Measurements from ENCODE around the gene JAKMIP1.

The JAKMIP1 gene

GRCh38 chr4:6054162-6054922 is 146.0 kb downstream of the JAKMIP1 start:
- no peak for TF ChIP-seq ZNF274 (IDR thresholded peaks at IDR 0.05; ENCODE audit: low read depth, low read length)
- no peak overlapping the region for H3K4me3 ChIP-seq (ENCODE audit: low read length)

- TF ChIP-seq ZNF274 (IDR thresholded peaks at IDR 0.05; ENCODE audit: low read depth, low read length) = no peak
- H3K4me3 ChIP-seq (ENCODE audit: low read length) = no peak overlapping the region
Observed at GRCh38 chr4:6052679-6053078, 147.7 kb downstream of the JAKMIP1 start.

- TF ChIP-seq ZNF274 (IDR thresholded peaks at IDR 0.05; ENCODE audit: low read depth, low read length) = no peak
- no peak overlapping the region for H3K4me3 ChIP-seq (ENCODE audit: low read length)
Observed at GRCh38 chr4:6050551-6050950, 149.8 kb downstream of the JAKMIP1 start.

GRCh38 chr4:6049985-6050384 is 150.4 kb downstream of the JAKMIP1 start:
- H3K4me3 ChIP-seq (ENCODE audit: low read length) = no peak overlapping the region
- no peak for TF ChIP-seq ZNF274 (IDR thresholded peaks at IDR 0.05; ENCODE audit: low read depth, low read length)

- no peak for TF ChIP-seq ZNF274 (IDR thresholded peaks at IDR 0.05; ENCODE audit: low read depth, low read length)
- H3K4me3 ChIP-seq (ENCODE audit: low read length) = no peak overlapping the region
Observed at GRCh38 chr4:6049278-6049677, 151.1 kb downstream of the JAKMIP1 start.

- H3K4me3 ChIP-seq (ENCODE audit: low read length) = no peak overlapping the region
- no peak for TF ChIP-seq ZNF274 (IDR thresholded peaks at IDR 0.05; ENCODE audit: low read depth, low read length)
Observed at GRCh38 chr4:6048537-6048936, 151.8 kb downstream of the JAKMIP1 start.

- no peak overlapping the region for H3K4me3 ChIP-seq (ENCODE audit: low read length)
- no peak for TF ChIP-seq ZNF274 (IDR thresholded peaks at IDR 0.05; ENCODE audit: low read depth, low read length)
Observed at GRCh38 chr4:6047130-6047673, 153.1 kb downstream of the JAKMIP1 start.

GRCh38 chr4:6046526-6047129 is 153.7 kb downstream of the JAKMIP1 start:
- no peak for TF ChIP-seq ZNF274 (IDR thresholded peaks at IDR 0.05; ENCODE audit: low read depth, low read length)
- H3K4me3 ChIP-seq (ENCODE audit: low read length) = no peak overlapping the region

GRCh38 chr4:6044805-6045204 is 155.5 kb downstream of the JAKMIP1 start:
- no peak for TF ChIP-seq ZNF274 (IDR thresholded peaks at IDR 0.05; ENCODE audit: low read depth, low read length)
- H3K4me3 ChIP-seq (ENCODE audit: low read length) = no peak overlapping the region

GRCh38 chr4:6044276-6044675 is 156.1 kb downstream of the JAKMIP1 start:
- no peak for TF ChIP-seq ZNF274 (IDR thresholded peaks at IDR 0.05; ENCODE audit: low read depth, low read length)
- no peak overlapping the region for H3K4me3 ChIP-seq (ENCODE audit: low read length)

GRCh38 chr4:6043843-6044242 is 156.5 kb downstream of the JAKMIP1 start:
- TF ChIP-seq ZNF274 (IDR thresholded peaks at IDR 0.05; ENCODE audit: low read depth, low read length) = no peak
- H3K4me3 ChIP-seq (ENCODE audit: low read length) = no peak overlapping the region

- H3K4me3 ChIP-seq (ENCODE audit: low read length) = no peak overlapping the region
- TF ChIP-seq ZNF274 (IDR thresholded peaks at IDR 0.05; ENCODE audit: low read depth, low read length) = no peak
Observed at GRCh38 chr4:6043188-6043587, 157.2 kb downstream of the JAKMIP1 start.

GRCh38 chr4:6042293-6043063 is 157.9 kb downstream of the JAKMIP1 start:
- no peak overlapping the region for H3K4me3 ChIP-seq (ENCODE audit: low read length)
- no peak for TF ChIP-seq ZNF274 (IDR thresholded peaks at IDR 0.05; ENCODE audit: low read depth, low read length)

GRCh38 chr4:6041800-6042199 is 158.5 kb downstream of the JAKMIP1 start:
- TF ChIP-seq ZNF274 (IDR thresholded peaks at IDR 0.05; ENCODE audit: low read depth, low read length) = no peak
- H3K4me3 ChIP-seq (ENCODE audit: low read length) = no peak overlapping the region
